Measurements from ENCODE around the gene KAZN.

The KAZN gene

DNA sequence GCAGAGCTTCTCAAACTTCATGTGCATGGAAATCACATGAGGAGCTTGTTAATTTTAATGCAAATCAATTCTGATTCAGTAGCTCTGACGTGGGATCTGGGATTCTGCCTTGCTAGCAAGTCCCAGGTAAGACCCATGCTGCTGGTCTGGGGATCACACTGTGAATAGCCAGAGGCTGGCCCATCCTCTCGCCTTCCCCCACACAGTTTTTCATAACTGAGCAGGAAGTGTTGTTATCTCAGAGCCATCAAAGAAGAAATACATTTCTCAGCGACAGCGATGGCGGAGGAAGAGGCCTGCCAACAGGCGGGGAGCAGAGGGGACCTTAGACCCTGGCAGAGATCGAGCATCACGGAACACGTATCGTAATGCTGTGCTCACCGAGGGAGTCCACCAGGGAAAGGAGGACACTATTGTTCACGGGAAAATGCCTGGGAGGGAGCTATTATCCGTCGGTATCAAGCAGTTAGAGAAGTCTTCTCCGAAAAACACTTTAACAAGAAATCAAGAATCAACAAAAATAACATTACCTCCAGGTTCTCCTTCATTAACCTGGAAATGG is 286.2 kb downstream of the KAZN start:
- TF ChIP-seq SP3 (tag by site-specific recombination; IDR thresholded peaks at IDR 0.05), result no peak
- H3K27ac ChIP-seq (ENCODE audit: extremely low read depth, low read depth, low read length), result no peak overlapping the region
- no peak overlapping the region for H3K4me3 ChIP-seq (ENCODE audit: low read depth, low read length)
- no peaks in the 10 kb centered on the region for H3K36me3 ChIP-seq (ENCODE audit: control insufficient read depth in 2 of 2, insufficient read depth in 1 of 2, low read length in 2 of 2)
- ChIA-PET POLR2A (no interaction called here), CTCF (interaction anchor here (0.7 kb wide), 1 partner anchor 27 kb away, joined by 3 read pairs; no protein-coding TSS in a partner anchor)
- H3K9me3 ChIP-seq (ENCODE audit: control insufficient read depth, insufficient read depth, low read depth, low read length), result no peaks in the 10 kb centered on the region
- no peaks in the 10 kb centered on the region for H3K4me1 ChIP-seq (ENCODE audit: control insufficient read depth, insufficient read depth, low read length)

GRCh38 chr1:14887044-14887566 is 288.6 kb downstream of the KAZN start:
- ChIA-PET CTCF (interaction anchor here (0.6 kb wide), 1 partner anchor 271 kb away, joined by 3 read pairs; no protein-coding TSS in a partner anchor), POLR2A (no interaction called here)
- H3K4me1 ChIP-seq (ENCODE audit: control insufficient read depth, insufficient read depth, low read length), result no peaks in the 10 kb centered on the region
- H3K9me3 ChIP-seq (ENCODE audit: control insufficient read depth, insufficient read depth, low read depth, low read length), result no peaks in the 10 kb centered on the region
- H3K36me3 ChIP-seq (ENCODE audit: control insufficient read depth in 2 of 2, insufficient read depth in 1 of 2, low read length in 2 of 2), result no peaks in the 10 kb centered on the region
- TF ChIP-seq ZNF555 (tag by site-specific recombination; conservative IDR thresholded peaks at IDR 0.05) (no peak), ZNF366 (tag by site-specific recombination; conservative IDR thresholded peaks at IDR 0.05) (no peak), ZNF202 (tag by site-specific recombination; IDR thresholded peaks at IDR 0.05; ENCODE audit: borderline replicate concordance) (no peak), ZNF580 (tag by site-specific recombination; IDR thresholded peaks at IDR 0.05) (no peak), ZNF174 (tag by site-specific recombination; IDR thresholded peaks at IDR 0.05) (no peak)
- H3K27ac ChIP-seq (ENCODE audit: extremely low read depth, low read depth, low read length), result no peak overlapping the region
- H3K4me3 ChIP-seq (ENCODE audit: low read depth, low read length), result no peak overlapping the region

DNA sequence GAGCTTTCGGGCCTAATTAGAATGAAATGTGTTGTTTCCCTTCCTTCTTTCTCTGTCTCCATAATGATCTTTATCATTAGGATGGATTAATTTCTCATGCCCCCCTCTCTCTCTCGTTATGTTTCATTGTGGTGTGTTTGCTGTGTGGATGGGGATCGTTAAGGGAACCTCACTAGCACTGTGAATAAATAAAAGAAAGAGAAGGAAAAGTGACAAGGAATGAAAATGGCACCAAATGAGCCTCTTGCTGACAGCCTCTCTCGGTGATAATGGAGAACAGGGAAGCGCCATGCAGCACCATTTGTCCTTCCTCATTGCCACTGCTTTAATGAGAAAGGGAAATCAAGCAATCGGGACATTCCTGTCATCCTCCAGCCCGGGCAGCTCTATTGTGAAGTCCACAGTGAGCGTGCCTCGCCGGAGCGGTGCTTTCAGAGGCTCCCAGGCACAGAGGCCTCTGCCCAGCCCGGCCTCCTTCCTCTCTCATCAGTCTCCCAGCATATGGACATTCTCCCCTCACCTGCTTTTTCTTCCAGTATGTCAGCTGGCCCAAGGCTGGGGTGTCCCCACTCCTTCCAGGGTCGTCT is 289.4 kb downstream of the KAZN start:
- CTCF ChIA-PET, result interaction anchor here (0.6 kb wide), 1 partner anchor 183 kb away, joined by 3 read pairs; no protein-coding TSS in a partner anchor
- Histone ChIP-seq H3K4me3 (ENCODE audit: low read depth, low read length) (no peak overlapping the region), H3K9me3 (ENCODE audit: control insufficient read depth, insufficient read depth, low read depth, low read length) (no peaks in the 10 kb centered on the region), H3K27ac (ENCODE audit: extremely low read depth, low read depth, low read length) (no peak overlapping the region), H3K36me3 (ENCODE audit: control insufficient read depth in 2 of 2, insufficient read depth in 1 of 2, low read length in 2 of 2) (no peaks in the 10 kb centered on the region), H3K4me1 (ENCODE audit: control insufficient read depth, insufficient read depth, low read length) (no peaks in the 10 kb centered on the region)
- POLR2A ChIA-PET, result no interaction called here
- TF ChIP-seq ZNF169 (tag by site-specific recombination; IDR thresholded peaks at IDR 0.05) (no peak), ZNF521 (tag by site-specific recombination; IDR thresholded peaks at IDR 0.05) (no peak), PRDM1 (tag by site-specific recombination; IDR thresholded peaks at IDR 0.05) (no peak), PATZ1 (tag by site-specific recombination; IDR thresholded peaks at IDR 0.05) (no peak), ZNF341 (tag by site-specific recombination; IDR thresholded peaks at IDR 0.05; ENCODE audit: low read depth) (no peak), ZNF792 (tag by site-specific recombination; IDR thresholded peaks at IDR 0.05) (no peak), ZNF660 (tag by site-specific recombination; IDR thresholded peaks at IDR 0.05) (no peak), ZNF211 (tag by site-specific recombination; IDR thresholded peaks at IDR 0.05; ENCODE audit: low read depth) (no peak), ZNF10 (tag by site-specific recombination; IDR thresholded peaks at IDR 0.05) (no peak), TSHZ1 (tag by site-specific recombination; IDR thresholded peaks at IDR 0.05; ENCODE audit: borderline replicate concordance) (no peak), ZSCAN4 (tag by site-specific recombination; IDR thresholded peaks at IDR 0.05) (no peak), ZSCAN23 (tag by site-specific recombination; IDR thresholded peaks at IDR 0.05) (no peak), ZNF555 (tag by site-specific recombination; conservative IDR thresholded peaks at IDR 0.05) (no peak), ZBTB48 (tag by site-specific recombination; IDR thresholded peaks at IDR 0.05) (no peak)
- TF ChIP-seq, protein P1, sequence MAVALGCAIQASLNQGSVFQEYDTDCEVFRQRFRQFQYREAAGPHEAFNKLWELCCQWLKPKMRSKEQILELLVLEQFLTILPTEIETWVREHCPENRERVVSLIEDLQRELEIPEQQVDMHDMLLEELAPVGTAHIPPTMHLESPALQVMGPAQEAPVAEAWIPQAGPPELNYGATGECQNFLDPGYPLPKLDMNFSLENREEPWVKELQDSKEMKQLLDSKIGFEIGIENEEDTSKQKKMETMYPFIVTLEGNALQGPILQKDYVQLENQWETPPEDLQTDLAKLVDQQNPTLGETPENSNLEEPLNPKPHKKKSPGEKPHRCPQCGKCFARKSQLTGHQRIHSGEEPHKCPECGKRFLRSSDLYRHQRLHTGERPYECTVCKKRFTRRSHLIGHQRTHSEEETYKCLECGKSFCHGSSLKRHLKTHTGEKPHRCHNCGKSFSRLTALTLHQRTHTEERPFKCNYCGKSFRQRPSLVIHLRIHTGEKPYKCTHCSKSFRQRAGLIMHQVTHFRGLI (tag by site-specific recombination; IDR thresholded peaks at IDR 0.05), result no peak

Data from HEK293 (cell line).